Stimulated activated CD8-positive, alpha-beta memory T cell treated with anti-CD3 and anti-CD28 coated beads, Interleukin-15, amount 100 ng/mL, for 24 hours (primary cell): ENCODE data around the gene GDF3.
"Not testable (repeated sequence)": the region's sequence is repeated elsewhere in the genome, so short reads cannot be mapped to it uniquely, and the experiment has no call there.

Experiments
- DNase-seq: peaks from one replicate; pipeline ENCODE4 v3.0.0-alpha.2; 2020; ENCODE audit warnings: low read depth

GDF3 gene

GRCh38 chr12:7695566-7696197, at the start of gene GDF3:
TSS of gene GDF3 (minus strand) at chr12:7695775. CDS start at chr12:7695728, 47 bp downstream.
- DNase-seq, result no peak

GRCh38 chr12:7732993-7733392, 37.4 kb upstream of the GDF3 start:
- DNase-seq, result no peak

GRCh38 chr12:7731486-7731885, 35.9 kb upstream of the GDF3 start:
- no peak for DNase-seq

- not testable (repeated sequence) for DNase-seq
These were observed 35.4 kb upstream of the GDF3 start for GRCh38 chr12:7730984-7731383.

- no peak for DNase-seq
These were observed 34.2 kb upstream of the GDF3 start for GRCh38 chr12:7729746-7730145.

GRCh38 chr12:7723926-7724325, 28.4 kb upstream of the GDF3 start:
- DNase-seq, result no peak

- no peak for DNase-seq
These were observed 24.6 kb upstream of the GDF3 start for GRCh38 chr12:7719946-7720730.

GRCh38 chr12:7716381-7716780, 20.8 kb upstream of the GDF3 start:
- no peak for DNase-seq

GRCh38 chr12:7712841-7713442, 17.4 kb upstream of the GDF3 start:
- no peak for DNase-seq

- DNase-seq, result no peak
These were observed 15.6 kb upstream of the GDF3 start, which contains the start of gene DPPA3 for GRCh38 chr12:7711133-7711532. TSS of gene DPPA3 (plus strand) at chr12:7711433. CDS start at chr12:7711571, 138 bp downstream.

- DNase-seq, result no peak
These were observed 14.5 kb upstream of the GDF3 start for GRCh38 chr12:7709969-7710675.

- no peak for DNase-seq
These were observed 10.3 kb upstream of the GDF3 start for GRCh38 chr12:7705846-7706245.

GRCh38 chr12:7695237-7695560, 376 bp downstream of the GDF3 start:
- DNase-seq, result no peak

GRCh38 chr12:7694556-7695236, 879 bp downstream of the GDF3 start:
- DNase-seq, result no peak

- no peak for DNase-seq
These were observed 1.8 kb downstream of the GDF3 start for GRCh38 chr12:7693793-7694192.

- no peak for DNase-seq
These were observed 14.0 kb downstream of the GDF3 start for GRCh38 chr12:7681535-7681934.

- DNase-seq, result no peak
These were observed 16.1 kb downstream of the GDF3 start for GRCh38 chr12:7679251-7680045.

GRCh38 chr12:7678744-7679143, 16.8 kb downstream of the GDF3 start:
- DNase-seq, result no peak

- not testable (repeated sequence) for DNase-seq
These were observed 18.1 kb downstream of the GDF3 start for GRCh38 chr12:7677432-7677888.

- DNase-seq, result not testable (repeated sequence)
These were observed 20.1 kb downstream of the GDF3 start for GRCh38 chr12:7675455-7675854.

GRCh38 chr12:7668171-7668570, 27.4 kb downstream of the GDF3 start:
- no peak for DNase-seq
